DND-41 (cell line): ENCODE measurements around the gene KLRK1.

ENCODE experiments used
- ATAC-seq: fragments of 200-7000 bp; cut with Tn5 transposase; 3 replicates; pipeline ENCODE4 v1.9.1; 2021; ENCODE audit warnings: low read depth; ENCODE audit not compliant: insufficient read depth
- DNase-seq: peaks from one replicate; pipeline ENCODE4 v3.0.0-alpha.2; 2020
- H2AFZ ChIP-seq: 2 replicates; pipeline ENCODE4 v1.6.0; 2012; ENCODE audit warnings: low read depth, low read length
- H3K27ac ChIP-seq: 2 replicates; pipeline ENCODE4 v1.5.1; 2012; ENCODE audit warnings: low read length, inconsistent platforms
- H3K27me3 ChIP-seq: fragments of 200-600 bp; sonication (generic); 2 replicates; pipeline ENCODE4 v1.6.0; 2012; ENCODE audit warnings: low read length, mild to moderate bottlenecking, inconsistent platforms; ENCODE audit not compliant: insufficient read depth, poor library complexity
- H3K36me3 ChIP-seq: 2 replicates; pipeline ENCODE4 v1.5.1; 2012; ENCODE audit warnings: low read length, inconsistent platforms; ENCODE audit not compliant: insufficient read depth
- H3K4me1 ChIP-seq: 2 replicates; pipeline ENCODE4 v1.5.1; 2012; ENCODE audit warnings: mild to moderate bottlenecking, low read length; ENCODE audit not compliant: insufficient read depth
- H3K4me2 ChIP-seq: 2 replicates; pipeline ENCODE4 v1.6.0; 2012; ENCODE audit warnings: mild to moderate bottlenecking, moderate library complexity, low read length, inconsistent platforms; ENCODE audit not compliant: insufficient read depth
- H3K4me3 ChIP-seq, 2 experiments: fragments of 200-600 bp in 1 of 2; shearing (Covaris generic) in 1 of 2; 2 replicates each; pipeline ENCODE4 v1.5.1; 2012 to 2016; ENCODE audit warnings: inconsistent platforms in 2 of 2, low read length in 2 of 2, mild to moderate bottlenecking in 2 of 2, low read depth in 1 of 2, moderate library complexity in 1 of 2
- H3K79me2 ChIP-seq: 2 replicates; pipeline ENCODE4 v1.6.0; 2012; ENCODE audit warnings: low read length, inconsistent platforms; ENCODE audit not compliant: insufficient read depth
- H3K9ac ChIP-seq: 2 replicates; pipeline ENCODE4 v1.6.0; 2012; ENCODE audit warnings: low read depth, mild to moderate bottlenecking, inconsistent platforms, low read length, moderate library complexity
- H3K9me3 ChIP-seq: 2 replicates; pipeline ENCODE4 v1.5.1; 2012; ENCODE audit warnings: low read length, moderate library complexity, mild to moderate bottlenecking, inconsistent platforms; ENCODE audit not compliant: insufficient read depth, severe bottlenecking
- H4K20me1 ChIP-seq: 2 replicates; pipeline ENCODE4 v1.6.0; 2012; ENCODE audit warnings: low read length; ENCODE audit not compliant: insufficient read depth
- CTCF ChIP-seq: IDR thresholded peaks from 2 replicates; pipeline ENCODE4 v1.5.1; 2012; ENCODE audit warnings: borderline replicate concordance, low read length, moderate library complexity, mild to moderate bottlenecking; ENCODE audit not compliant: poor library complexity, severe bottlenecking; ENCODE audit errors: extremely low read depth
- EZH2 ChIP-seq: IDR thresholded peaks from 3 replicates; pipeline ENCODE4 v1.6.1; 2012; ENCODE audit warnings: borderline replicate concordance, low read depth, mild to moderate bottlenecking, moderate library complexity, low read length, inconsistent platforms; ENCODE audit not compliant: severe bottlenecking

Gene KLRK1

DNA sequence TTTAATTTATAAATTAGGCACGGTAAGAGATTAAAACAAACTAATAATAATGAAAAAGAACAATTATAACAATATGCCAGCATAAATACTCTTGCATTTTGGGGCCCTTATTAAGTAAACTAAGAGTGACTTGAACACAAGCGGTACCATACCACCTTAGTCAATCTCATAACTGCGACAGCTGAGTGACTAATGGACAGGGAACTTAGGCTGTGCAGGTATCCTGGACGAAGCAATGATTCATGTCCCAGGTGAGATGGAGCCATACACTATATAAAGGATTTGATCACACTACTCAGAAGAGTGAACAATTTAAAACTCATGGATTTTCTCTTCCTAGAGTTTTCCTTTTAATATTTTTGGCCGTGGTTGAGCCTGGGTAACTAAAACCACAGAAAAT lies 15.5 kb upstream of the KLRK1 start:
- Histone ChIP-seq H4K20me1 (no peaks in the 10 kb centered on the region), H3K36me3 (no peaks in the 10 kb centered on the region), H3K9me3 (no peaks in the 10 kb centered on the region), H3K4me3 (no peak overlapping the region), H3K27ac (no peak overlapping the region), H3K79me2 (no peaks in the 10 kb centered on the region), H3K9ac (no peak overlapping the region), H3K4me2 (no peak overlapping the region), H3K27me3 (no peaks in the 10 kb centered on the region), H3K4me1 (no peaks in the 10 kb centered on the region), H2AFZ (no peak overlapping the region)
- no peak for TF ChIP-seq CTCF
- TF ChIP-seq EZH2: no peak
- ATAC-seq: no peak
- no peak for DNase-seq

- H3K9me3 ChIP-seq: no peaks in the 10 kb centered on the region
- DNase-seq (no peak), ATAC-seq (no peak)
- no peak overlapping the region for H2AFZ ChIP-seq
- H3K36me3 ChIP-seq: no peaks in the 10 kb centered on the region
- H3K4me3 ChIP-seq: no peak overlapping the region
- H3K4me1 ChIP-seq: no peaks in the 10 kb centered on the region
- no peak overlapping the region for H3K27ac ChIP-seq
- no peaks in the 10 kb centered on the region for H3K27me3 ChIP-seq
- no peaks in the 10 kb centered on the region for H3K79me2 ChIP-seq
- H4K20me1 ChIP-seq: no peaks in the 10 kb centered on the region
- H3K4me2 ChIP-seq: no peak overlapping the region
- H3K9ac ChIP-seq: no peak overlapping the region
- TF ChIP-seq EZH2: no peak
- no peak for TF ChIP-seq CTCF
These were observed 15.0 kb upstream of the KLRK1 start for GRCh38 chr12:10404798-10405197.

DNA sequence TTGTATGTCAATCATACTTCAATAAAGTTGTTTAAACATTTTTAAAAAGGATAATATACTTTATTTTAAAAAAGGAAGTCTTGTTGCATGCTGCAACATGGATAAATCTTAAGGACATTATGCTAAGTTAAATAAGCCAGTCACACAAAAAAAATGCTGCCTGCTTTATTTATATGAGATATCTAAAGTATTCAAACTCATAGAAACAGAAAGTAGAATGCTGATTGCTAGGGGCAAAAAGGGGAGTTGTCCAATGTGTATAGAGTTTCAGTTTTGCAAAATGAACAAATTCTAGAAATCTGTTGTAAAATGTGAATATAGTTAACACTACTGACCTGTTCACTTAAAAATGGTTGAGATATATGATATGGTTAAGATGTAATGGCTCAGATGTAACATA lies 11.0 kb upstream of the KLRK1 start:
- no peaks in the 10 kb centered on the region for H3K9me3 ChIP-seq
- no peak overlapping the region for H3K27ac ChIP-seq
- H4K20me1 ChIP-seq: no peaks in the 10 kb centered on the region
- H3K4me3 ChIP-seq: no peak overlapping the region
- no peaks in the 10 kb centered on the region for H3K4me1 ChIP-seq
- TF ChIP-seq EZH2 (no peak), CTCF (no peak)
- no peak overlapping the region for H3K4me2 ChIP-seq
- H2AFZ ChIP-seq: no peak overlapping the region
- ATAC-seq (no peak), DNase-seq (no peak)
- no peaks in the 10 kb centered on the region for H3K79me2 ChIP-seq
- no peaks in the 10 kb centered on the region for H3K36me3 ChIP-seq
- no peak overlapping the region for H3K9ac ChIP-seq
- peaks cover 5% of the 10 kb centered on the region for H3K27me3 ChIP-seq

GRCh38 chr12:10398168-10398567 lies 8.3 kb upstream of the KLRK1 start:
- H3K27ac ChIP-seq: no peak overlapping the region
- H3K4me1 ChIP-seq: no peaks in the 10 kb centered on the region
- H3K4me3 ChIP-seq: no peak overlapping the region
- TF ChIP-seq CTCF (no peak), EZH2 (no peak)
- no peak overlapping the region for H2AFZ ChIP-seq
- no peak overlapping the region for H3K9ac ChIP-seq
- no peaks in the 10 kb centered on the region for H3K36me3 ChIP-seq
- ATAC-seq (no peak), DNase-seq (no peak)
- H3K27me3 ChIP-seq: peaks cover 5% of the 10 kb centered on the region
- H3K4me2 ChIP-seq: no peak overlapping the region
- no peaks in the 10 kb centered on the region for H3K9me3 ChIP-seq
- no peaks in the 10 kb centered on the region for H4K20me1 ChIP-seq
- no peaks in the 10 kb centered on the region for H3K79me2 ChIP-seq
